Liver (tissue), 3 donors: ENCODE measurements around the gene CEACAM6.

Experiments used
- EGR1 ChIP-seq, 2 donors: IDR thresholded peaks; 2 replicates each; pipeline ENCODE4 v1.6.1; 2016 to 2018; ENCODE audit warnings: antibody characterized with exemption in 2 of 2, low read depth in 2 of 2
- GABPA ChIP-seq, 2 donors: IDR thresholded peaks in 1 of 2; conservative IDR thresholded peaks in 1 of 2; 2 replicates each; pipeline ENCODE4 v1.6.1; 2016; ENCODE audit warnings: antibody characterized with exemption in 2 of 2, mild to moderate bottlenecking in 1 of 2, moderate library complexity in 1 of 2
- JUND ChIP-seq, 2 donors: IDR thresholded peaks; 2 replicates each; pipeline ENCODE4 v1.6.1; 2016; ENCODE audit warnings: antibody characterized with exemption in 2 of 2
- RAD21 ChIP-seq, 2 donors: IDR thresholded peaks; 2 replicates each; pipeline ENCODE4 v1.6.1; 2016; ENCODE audit warnings: antibody characterized with exemption in 2 of 2, mild to moderate bottlenecking in 2 of 2
- SP1 ChIP-seq: IDR thresholded peaks from 2 replicates; pipeline ENCODE4 v1.6.1; 2018; ENCODE audit warnings: antibody characterized with exemption, mild to moderate bottlenecking
- TAF1 ChIP-seq: conservative IDR thresholded peaks from 2 replicates; pipeline ENCODE4 v1.6.1; 2016; ENCODE audit warnings: antibody characterized with exemption, mild to moderate bottlenecking
- YY1 ChIP-seq: IDR thresholded peaks from 2 replicates; pipeline ENCODE4 v1.6.1; 2016; ENCODE audit warnings: antibody characterized with exemption, mild to moderate bottlenecking
- TF ChIP-seq, protein P1 (sequence below): fragments of 150-350 bp; IDR thresholded peaks from 2 replicates; pipeline ENCODE4 v1.5.1; 2017; ENCODE audit warnings: improper control_type of control experiment, low read depth, low read length; ENCODE audit not compliant: missing input control
- TF ChIP-seq, protein P2 (sequence below): IDR thresholded peaks from 2 replicates; pipeline ENCODE4 v1.6.1; 2016; ENCODE audit warnings: antibody characterized with exemption, mild to moderate bottlenecking
- TF ChIP-seq, protein P3 (sequence below): IDR thresholded peaks from 2 replicates; pipeline ENCODE4 v1.6.1; 2016; ENCODE audit warnings: antibody characterized with exemption
- TF ChIP-seq, protein P4 (sequence below): IDR thresholded peaks from 2 replicates; pipeline ENCODE4 v1.6.1; 2016; ENCODE audit warnings: antibody characterized with exemption
- TF ChIP-seq, protein P5 (sequence below): IDR thresholded peaks from 2 replicates; pipeline ENCODE4 v1.6.1; 2016; ENCODE audit warnings: antibody characterized with exemption
- donor health status: healthy.
- donor health status: healthy.

DNA sequence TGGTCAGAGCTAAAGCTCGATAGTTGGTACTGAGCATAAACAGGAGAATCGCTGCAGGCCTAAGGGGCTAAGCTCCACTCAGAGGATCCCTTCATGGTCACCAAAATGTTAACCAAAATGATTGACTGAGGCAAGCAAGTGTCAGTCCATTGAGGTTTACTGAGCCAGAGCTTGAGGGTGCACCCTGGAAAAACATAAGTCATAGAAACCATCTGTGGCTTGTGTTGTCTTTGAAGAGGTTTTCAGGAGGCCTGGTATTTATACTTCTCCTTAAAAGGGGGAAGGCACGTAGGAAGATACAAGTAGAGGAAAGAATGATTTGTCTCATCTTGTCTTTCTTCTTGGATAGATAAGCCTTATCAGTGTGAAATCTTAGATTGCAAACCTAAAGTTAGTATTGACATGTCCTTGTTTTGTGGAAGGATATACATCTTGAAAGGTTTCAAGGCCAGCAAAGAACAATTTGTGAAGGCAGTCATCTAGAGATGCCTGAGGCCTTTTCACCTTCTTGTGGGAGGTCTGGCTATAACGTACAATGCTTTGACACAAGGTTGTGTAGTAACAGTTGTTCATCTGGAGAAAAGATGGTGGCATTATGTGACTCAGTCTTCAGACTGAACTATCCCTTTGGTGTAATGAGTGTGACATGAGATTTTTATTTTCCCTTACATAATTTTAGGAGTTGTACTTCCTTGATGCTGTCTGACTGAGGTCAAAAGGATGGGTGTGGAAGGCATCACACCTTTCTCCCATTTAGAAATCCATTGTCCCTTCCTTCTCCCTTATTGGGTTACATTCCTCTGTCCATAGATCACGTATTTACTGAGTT, 14.7 kb upstream of the CEACAM6 start:
- TF ChIP-seq TAF1 (no peak), JUND (IDR thresholded peaks at IDR 0.05) (no peak), YY1 (no peak), RAD21 (IDR thresholded peaks at IDR 0.05) (no peak), SP1 (no peak), EGR1 (IDR thresholded peaks at IDR 0.05; ENCODE audit: low read depth in 2 of 2) (no peak), GABPA (IDR thresholded peaks at IDR 0.05 in 1 of 2, conservative IDR thresholded peaks at IDR 0.05 in 1 of 2) (no peak)
- TF ChIP-seq, protein P1, sequence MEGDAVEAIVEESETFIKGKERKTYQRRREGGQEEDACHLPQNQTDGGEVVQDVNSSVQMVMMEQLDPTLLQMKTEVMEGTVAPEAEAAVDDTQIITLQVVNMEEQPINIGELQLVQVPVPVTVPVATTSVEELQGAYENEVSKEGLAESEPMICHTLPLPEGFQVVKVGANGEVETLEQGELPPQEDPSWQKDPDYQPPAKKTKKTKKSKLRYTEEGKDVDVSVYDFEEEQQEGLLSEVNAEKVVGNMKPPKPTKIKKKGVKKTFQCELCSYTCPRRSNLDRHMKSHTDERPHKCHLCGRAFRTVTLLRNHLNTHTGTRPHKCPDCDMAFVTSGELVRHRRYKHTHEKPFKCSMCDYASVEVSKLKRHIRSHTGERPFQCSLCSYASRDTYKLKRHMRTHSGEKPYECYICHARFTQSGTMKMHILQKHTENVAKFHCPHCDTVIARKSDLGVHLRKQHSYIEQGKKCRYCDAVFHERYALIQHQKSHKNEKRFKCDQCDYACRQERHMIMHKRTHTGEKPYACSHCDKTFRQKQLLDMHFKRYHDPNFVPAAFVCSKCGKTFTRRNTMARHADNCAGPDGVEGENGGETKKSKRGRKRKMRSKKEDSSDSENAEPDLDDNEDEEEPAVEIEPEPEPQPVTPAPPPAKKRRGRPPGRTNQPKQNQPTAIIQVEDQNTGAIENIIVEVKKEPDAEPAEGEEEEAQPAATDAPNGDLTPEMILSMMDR: no peak
- TF ChIP-seq, protein P2, sequence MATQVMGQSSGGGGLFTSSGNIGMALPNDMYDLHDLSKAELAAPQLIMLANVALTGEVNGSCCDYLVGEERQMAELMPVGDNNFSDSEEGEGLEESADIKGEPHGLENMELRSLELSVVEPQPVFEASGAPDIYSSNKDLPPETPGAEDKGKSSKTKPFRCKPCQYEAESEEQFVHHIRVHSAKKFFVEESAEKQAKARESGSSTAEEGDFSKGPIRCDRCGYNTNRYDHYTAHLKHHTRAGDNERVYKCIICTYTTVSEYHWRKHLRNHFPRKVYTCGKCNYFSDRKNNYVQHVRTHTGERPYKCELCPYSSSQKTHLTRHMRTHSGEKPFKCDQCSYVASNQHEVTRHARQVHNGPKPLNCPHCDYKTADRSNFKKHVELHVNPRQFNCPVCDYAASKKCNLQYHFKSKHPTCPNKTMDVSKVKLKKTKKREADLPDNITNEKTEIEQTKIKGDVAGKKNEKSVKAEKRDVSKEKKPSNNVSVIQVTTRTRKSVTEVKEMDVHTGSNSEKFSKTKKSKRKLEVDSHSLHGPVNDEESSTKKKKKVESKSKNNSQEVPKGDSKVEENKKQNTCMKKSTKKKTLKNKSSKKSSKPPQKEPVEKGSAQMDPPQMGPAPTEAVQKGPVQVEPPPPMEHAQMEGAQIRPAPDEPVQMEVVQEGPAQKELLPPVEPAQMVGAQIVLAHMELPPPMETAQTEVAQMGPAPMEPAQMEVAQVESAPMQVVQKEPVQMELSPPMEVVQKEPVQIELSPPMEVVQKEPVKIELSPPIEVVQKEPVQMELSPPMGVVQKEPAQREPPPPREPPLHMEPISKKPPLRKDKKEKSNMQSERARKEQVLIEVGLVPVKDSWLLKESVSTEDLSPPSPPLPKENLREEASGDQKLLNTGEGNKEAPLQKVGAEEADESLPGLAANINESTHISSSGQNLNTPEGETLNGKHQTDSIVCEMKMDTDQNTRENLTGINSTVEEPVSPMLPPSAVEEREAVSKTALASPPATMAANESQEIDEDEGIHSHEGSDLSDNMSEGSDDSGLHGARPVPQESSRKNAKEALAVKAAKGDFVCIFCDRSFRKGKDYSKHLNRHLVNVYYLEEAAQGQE: no peak
- TF ChIP-seq, protein P3, sequence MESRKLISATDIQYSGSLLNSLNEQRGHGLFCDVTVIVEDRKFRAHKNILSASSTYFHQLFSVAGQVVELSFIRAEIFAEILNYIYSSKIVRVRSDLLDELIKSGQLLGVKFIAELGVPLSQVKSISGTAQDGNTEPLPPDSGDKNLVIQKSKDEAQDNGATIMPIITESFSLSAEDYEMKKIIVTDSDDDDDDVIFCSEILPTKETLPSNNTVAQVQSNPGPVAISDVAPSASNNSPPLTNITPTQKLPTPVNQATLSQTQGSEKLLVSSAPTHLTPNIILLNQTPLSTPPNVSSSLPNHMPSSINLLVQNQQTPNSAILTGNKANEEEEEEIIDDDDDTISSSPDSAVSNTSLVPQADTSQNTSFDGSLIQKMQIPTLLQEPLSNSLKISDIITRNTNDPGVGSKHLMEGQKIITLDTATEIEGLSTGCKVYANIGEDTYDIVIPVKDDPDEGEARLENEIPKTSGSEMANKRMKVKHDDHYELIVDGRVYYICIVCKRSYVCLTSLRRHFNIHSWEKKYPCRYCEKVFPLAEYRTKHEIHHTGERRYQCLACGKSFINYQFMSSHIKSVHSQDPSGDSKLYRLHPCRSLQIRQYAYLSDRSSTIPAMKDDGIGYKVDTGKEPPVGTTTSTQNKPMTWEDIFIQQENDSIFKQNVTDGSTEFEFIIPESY: no peak
- TF ChIP-seq, protein P4, sequence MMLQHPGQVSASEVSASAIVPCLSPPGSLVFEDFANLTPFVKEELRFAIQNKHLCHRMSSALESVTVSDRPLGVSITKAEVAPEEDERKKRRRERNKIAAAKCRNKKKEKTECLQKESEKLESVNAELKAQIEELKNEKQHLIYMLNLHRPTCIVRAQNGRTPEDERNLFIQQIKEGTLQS: no peak
- TF ChIP-seq, protein P5, sequence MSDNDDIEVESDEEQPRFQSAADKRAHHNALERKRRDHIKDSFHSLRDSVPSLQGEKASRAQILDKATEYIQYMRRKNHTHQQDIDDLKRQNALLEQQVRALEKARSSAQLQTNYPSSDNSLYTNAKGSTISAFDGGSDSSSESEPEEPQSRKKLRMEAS: no peak
